SK-N-SH (cell line): ENCODE measurements around the gene DLAT. TPM values are rescaled to one million over a fixed set of nuclear protein-coding genes. Genes with fewer than 3 reads are reported as not detected.

Experiments used
- CTCF ChIA-PET: fragments of 300-600, 350-600 bp; formaldehyde crosslinking; extraction: SDS; loops from one replicate; lab custom pipeline; 2021; lab: Yijun Ruan, JAX
- POLR2A ChIA-PET: fragments of 350-600 bp; sonication (Branson Sonifier 250); formaldehyde crosslinking; extraction: SDS; loops from one replicate; lab custom pipeline; 2020; ENCODE audit warnings: antibody characterized with exemption, inconsistent platforms; lab: Yijun Ruan, JAX
- DNase-seq: peaks from one replicate; pipeline ENCODE4 v3.0.0; 2012
- H2AFZ ChIP-seq: fragments of 200-600 bp; sonication (generic); 2 replicates; pipeline ENCODE4 v1.8.1; 2016; ENCODE audit warnings: antibody characterized with exemption, mild to moderate bottlenecking, low read depth
- H3F3A ChIP-seq: fragments of 200-600 bp; sonication (generic); replicated peaks from 2 replicates; pipeline ENCODE3; 2016; ENCODE audit warnings: antibody characterized with exemption, mild to moderate bottlenecking; ENCODE audit not compliant: insufficient read depth
- H3K27ac ChIP-seq, 2 experiments: fragments of 200-500 bp in 1 of 2; fragments of 200-600 bp in 1 of 2; sonication (Bioruptor generic) in 1 of 2; sonication (generic), shearing (Covaris generic) in 1 of 2; 2 replicates each; pipeline versions ENCODE4 v1.5.1 to v1.6.1; 2014 to 2016; ENCODE audit warnings: low read depth in 2 of 2, inconsistent platforms in 1 of 2, low read length in 1 of 2, mild to moderate bottlenecking in 1 of 2, mixed read lengths in 1 of 2
- H3K27me3 ChIP-seq: fragments of 200-600 bp; sonication (generic), shearing (Covaris generic); 2 replicates; pipeline ENCODE4 v1.6.1; 2016; ENCODE audit warnings: mixed run types; ENCODE audit not compliant: insufficient read depth
- H3K36me3 ChIP-seq, 2 experiments: fragments of 200-500 bp in 1 of 2; fragments of 200-600 bp in 1 of 2; sonication (Bioruptor generic) in 1 of 2; sonication (generic) in 1 of 2; replicated peaks in 1 of 2; 2 replicates each; pipeline versions ENCODE3 to v1.5.1; 2014 to 2016; ENCODE audit warnings: low read length in 1 of 2, mild to moderate bottlenecking in 1 of 2; ENCODE audit not compliant: insufficient read depth in 2 of 2, control insufficient read depth in 1 of 2
- H3K4me1 ChIP-seq, 2 experiments: fragments of 200-500 bp in 1 of 2; fragments of 200-600 bp in 1 of 2; sonication (Bioruptor generic) in 1 of 2; sonication (generic), shearing (Covaris generic) in 1 of 2; 2 replicates each; pipeline versions ENCODE4 v1.5.1 to v1.6.1; 2014 to 2016; ENCODE audit warnings: low read depth in 1 of 2, low read length in 1 of 2, mixed run types in 1 of 2; ENCODE audit not compliant: insufficient read depth in 2 of 2, control insufficient read depth in 1 of 2
- H3K4me2 ChIP-seq: fragments of 200-600 bp; sonication (generic), shearing (Covaris generic); 2 replicates; pipeline ENCODE4 v1.6.1; 2017; ENCODE audit warnings: mixed run types
- H3K4me3 ChIP-seq, 2 experiments: fragments of 200-500 bp in 1 of 2; fragments of 200-600 bp in 1 of 2; sonication (Bioruptor generic) in 1 of 2; sonication (generic), shearing (Covaris generic) in 1 of 2; 2 replicates each; pipeline versions ENCODE4 v1.5.1 to v1.8.1; 2014 to 2016; ENCODE audit warnings: low read depth in 2 of 2, inconsistent platforms in 1 of 2, low read length in 1 of 2, mild to moderate bottlenecking in 1 of 2, mixed read lengths in 1 of 2, moderate library complexity in 1 of 2
- H3K79me2 ChIP-seq: fragments of 200-600 bp; sonication (generic); 2 replicates; pipeline ENCODE4 v1.8.1; 2017; ENCODE audit warnings: mild to moderate bottlenecking; ENCODE audit not compliant: insufficient read depth
- H3K9ac ChIP-seq: fragments of 200-600 bp; sonication (generic); 2 replicates; pipeline ENCODE4 v1.6.1; 2017; ENCODE audit warnings: mixed run types
- H3K9me2 ChIP-seq: fragments of 200-600 bp; sonication (generic); 2 replicates; pipeline ENCODE4 v1.6.1; 2017; ENCODE audit warnings: mixed run types
- H3K9me3 ChIP-seq: fragments of 200-600 bp; sonication (generic); 2 replicates; pipeline ENCODE4 v1.6.1; 2017; ENCODE audit warnings: mixed run types, mild to moderate bottlenecking, moderate library complexity
- H4K20me1 ChIP-seq: fragments of 200-600 bp; sonication (generic); 2 replicates; pipeline ENCODE4 v1.6.1; 2017; ENCODE audit warnings: mild to moderate bottlenecking, mixed run types; ENCODE audit not compliant: insufficient read depth
- FOXJ3 ChIP-seq: sonication (generic); formaldehyde crosslinking; IDR thresholded peaks from 2 replicates; pipeline ENCODE4 v1.5.1; 2020; ENCODE audit warnings: mild to moderate bottlenecking, missing genetic modification reagents
- MEF2A ChIP-seq: IDR thresholded peaks from 2 replicates; pipeline ENCODE4 v1.4.0; 2012; ENCODE audit warnings: low read depth, borderline replicate concordance
- POLR2AphosphoS5 ChIP-seq: IDR thresholded peaks from 2 replicates; pipeline ENCODE4 v1.6.1; 2012; ENCODE audit warnings: low read depth, low read length
- RCOR1 ChIP-seq: fragments of 150-350 bp; IDR thresholded peaks from 2 replicates; pipeline ENCODE4 v1.6.1; 2017; ENCODE audit warnings: antibody characterized with exemption, low read length
- REST ChIP-seq: IDR thresholded peaks from 2 replicates; pipeline ENCODE4 v1.6.1; 2012; ENCODE audit warnings: mild to moderate bottlenecking, low read depth, low read length, moderate library complexity
- RFX5 ChIP-seq: IDR thresholded peaks from 2 replicates; pipeline ENCODE4 v1.6.1; 2012; ENCODE audit warnings: mild to moderate bottlenecking, improper control_type of control experiment, low read length
- SIN3A ChIP-seq: IDR thresholded peaks from 2 replicates; pipeline ENCODE4 v1.6.1; 2012; ENCODE audit warnings: low read depth, mild to moderate bottlenecking, low read length, moderate library complexity, borderline replicate concordance
- TCF12 ChIP-seq: IDR thresholded peaks from 2 replicates; pipeline ENCODE4 v1.4.0; 2012
- TEAD4 ChIP-seq: IDR thresholded peaks from 2 replicates; pipeline ENCODE4 v1.4.0; 2012; ENCODE audit warnings: mild to moderate bottlenecking, borderline replicate concordance; ENCODE audit not compliant: insufficient read depth
- USF1 ChIP-seq: IDR thresholded peaks from 2 replicates; pipeline ENCODE4 v1.4.0; 2012; ENCODE audit warnings: low read depth, borderline replicate concordance
- USF2 ChIP-seq: fragments of 150-350 bp; IDR thresholded peaks from 2 replicates; pipeline ENCODE4 v1.6.1; 2017; ENCODE audit warnings: antibody characterized with exemption, low read length, low read depth, borderline replicate concordance
- ZBTB33 ChIP-seq: IDR thresholded peaks from 2 replicates; pipeline ENCODE4 v1.4.0; 2012; ENCODE audit warnings: low read depth, borderline replicate concordance
- WGBS: methylation state at CpG from one replicate; pipeline ENCODE4 v1.1.6; 2017; ENCODE audit warnings: low lambda C conversion rate; 5-methylcytosine and 5-hydroxymethylcytosine counted together
- polyA plus RNA-seq, 3 experiments: library from polyadenylated mRNA; depleted of rRNA; stranded (reverse); fragments of >200 nt; gene quantifications; 2 replicates each; pipeline ENCODE4 v1.2.3, GENCODE V29; 2012

Gene DLAT
- polyA plus RNA-seq, 1 of the 3 experiments (the other 2 are of a cell fraction) = 14.4 TPM

- no peak for TF ChIP-seq ZBTB33
- TF ChIP-seq TEAD4 = no peak
- no peak for TF ChIP-seq TCF12
- TF ChIP-seq MEF2A = no peak
Measured at GRCh38 chr11:112096194-112096593, 71.0 kb downstream of the DLAT start (continued).

GRCh38 chr11:112097734-112098528 is 72.7 kb downstream of the DLAT start:
- H2AFZ ChIP-seq = no peak overlapping the region
- 93% methylated on average over 11 of the region's 11 CpGs for WGBS
- no peak for DNase-seq
- no peaks in the 10 kb centered on the region for H4K20me1 ChIP-seq
- H3K4me3 ChIP-seq = no peak overlapping the region
- H3K79me2 ChIP-seq = no peaks in the 10 kb centered on the region; the same call in 1 of the 2 replicates
- no peaks in the 10 kb centered on the region for H3K9me3 ChIP-seq
- H3K4me2 ChIP-seq = no peak overlapping the region
- no peaks in the 10 kb centered on the region for H3K9me2 ChIP-seq
- H3K4me1 ChIP-seq = no peaks in the 10 kb centered on the region
- ChIA-PET CTCF (interaction anchor here (0.7 to 2.9 kb wide), 5 partner anchors 8 to 227 kb away, joined by 3 to 15 read pairs (median 3); partner anchors contain the start of gene ALG9), POLR2A (no interaction called here)
- no peak overlapping the region for H3K27ac ChIP-seq
- H3K9ac ChIP-seq = no peak overlapping the region
- no peak for TF ChIP-seq USF1
- no peak for TF ChIP-seq SIN3A
- TF ChIP-seq POLR2AphosphoS5 = no peak
- no peak for TF ChIP-seq RCOR1
- no peak for TF ChIP-seq TEAD4
- no peak for TF ChIP-seq RFX5
- TF ChIP-seq MEF2A = no peak
- no peak for TF ChIP-seq USF2
- no peak for TF ChIP-seq REST
- no peak for TF ChIP-seq FOXJ3 (CRISPR knock-in tag)
- H3K27me3 ChIP-seq = no peaks in the 10 kb centered on the region
- peaks cover 21 to 23% of the 10 kb centered on the region in 2 experiments for H3K36me3 ChIP-seq
- no peaks in the 10 kb centered on the region for H3F3A ChIP-seq
